GM12891 (cell line): ENCODE results near the gene ADARB1.

Experiments
- DNase-seq: peaks from one replicate; pipeline ENCODE4 v3.0.0; 2011; ENCODE audit warnings: low spot score; ENCODE audit not compliant: insufficient read length
- FAIRE-seq: peaks from 2 replicates; lab custom pipeline; 2011; peaks lifted over from hg19 to GRCh38; lab: Jason Lieb, UNC
- PAX5 ChIP-seq: IDR thresholded peaks from 2 replicates; pipeline ENCODE4 v1.6.1; 2011; ENCODE audit warnings: low read length, moderate library complexity, mild to moderate bottlenecking; ENCODE audit not compliant: insufficient read depth, severe bottlenecking
- POLR2A ChIP-seq: IDR thresholded peaks from 2 replicates; pipeline ENCODE4 v1.6.1; 2011; ENCODE audit warnings: low read depth, low read length, control low read depth
- POLR2AphosphoS5 ChIP-seq: IDR thresholded peaks from 2 replicates; pipeline ENCODE4 v1.6.1; 2011; ENCODE audit warnings: low read depth, low read length, control low read depth
- POU2F2 ChIP-seq: IDR thresholded peaks from 2 replicates; pipeline ENCODE4 v1.6.1; 2011; ENCODE audit warnings: low read depth, mild to moderate bottlenecking, control low read depth, low read length, moderate library complexity
- SPI1 ChIP-seq: IDR thresholded peaks from 2 replicates; pipeline ENCODE4 v1.6.1; 2011; ENCODE audit warnings: low read depth, low read length, control low read depth
- TAF1 ChIP-seq: IDR thresholded peaks from 2 replicates; pipeline ENCODE4 v1.6.1; 2011; ENCODE audit warnings: low read depth, low read length, control low read depth

Gene ADARB1

GRCh38 chr21:45264146-45264911, 189.9 kb downstream of the ADARB1 start:
- FAIRE-seq (no peak), DNase-seq (no peak)
- no peak for TF ChIP-seq PAX5
- TF ChIP-seq SPI1 = no peak
- TF ChIP-seq POU2F2 = no peak
- no peak for TF ChIP-seq POLR2A
- TF ChIP-seq POLR2AphosphoS5 = no peak
- no peak for TF ChIP-seq TAF1

- no peak for FAIRE-seq
- DNase-seq = no peak
- TF ChIP-seq POU2F2 (no peak), TAF1 (no peak), SPI1 (no peak), POLR2A (no peak), POLR2AphosphoS5 (no peak), PAX5 (no peak)
Observed at GRCh38 chr21:45264912-45265515, 190.6 kb downstream of the ADARB1 start.

GRCh38 chr21:45265721-45266517, 191.5 kb downstream of the ADARB1 start:
- DNase-seq (no peak), FAIRE-seq (no peak)
- TF ChIP-seq POU2F2 (no peak), TAF1 (no peak), POLR2AphosphoS5 (no peak), POLR2A (no peak), SPI1 (no peak), PAX5 (no peak)

- TF ChIP-seq PAX5 (no peak), POU2F2 (no peak), POLR2AphosphoS5 (no peak), TAF1 (no peak), SPI1 (no peak), POLR2A (no peak)
- DNase-seq = no peak
- FAIRE-seq = no peak
Observed at GRCh38 chr21:45266518-45267389, 192.4 kb downstream of the ADARB1 start.

GRCh38 chr21:45267390-45267760, 193.0 kb downstream of the ADARB1 start:
- no peak for TF ChIP-seq POU2F2
- no peak for TF ChIP-seq POLR2AphosphoS5
- no peak for TF ChIP-seq POLR2A
- TF ChIP-seq TAF1 = no peak
- no peak for FAIRE-seq

GRCh38 chr21:45269861-45270260, 195.5 kb downstream of the ADARB1 start:
- TF ChIP-seq POLR2A = no peak
- TF ChIP-seq TAF1 = no peak
- no peak for TF ChIP-seq POU2F2
- no peak for TF ChIP-seq POLR2AphosphoS5
- no peak for TF ChIP-seq PAX5
- no peak for TF ChIP-seq SPI1
- DNase-seq = no peak
- no peak for FAIRE-seq

More at GRCh38 chr21:45267390-45267760, 193.0 kb downstream of the ADARB1 start:
- DNase-seq = no peak

- FAIRE-seq = no peak
- DNase-seq = no peak
- TF ChIP-seq POLR2A (no peak), PAX5 (no peak), POU2F2 (no peak), SPI1 (no peak), TAF1 (no peak), POLR2AphosphoS5 (no peak)
Observed at GRCh38 chr21:45270306-45270821, 196.0 kb downstream of the ADARB1 start.
